ENCODE data around the gene EIF6.

DNA sequence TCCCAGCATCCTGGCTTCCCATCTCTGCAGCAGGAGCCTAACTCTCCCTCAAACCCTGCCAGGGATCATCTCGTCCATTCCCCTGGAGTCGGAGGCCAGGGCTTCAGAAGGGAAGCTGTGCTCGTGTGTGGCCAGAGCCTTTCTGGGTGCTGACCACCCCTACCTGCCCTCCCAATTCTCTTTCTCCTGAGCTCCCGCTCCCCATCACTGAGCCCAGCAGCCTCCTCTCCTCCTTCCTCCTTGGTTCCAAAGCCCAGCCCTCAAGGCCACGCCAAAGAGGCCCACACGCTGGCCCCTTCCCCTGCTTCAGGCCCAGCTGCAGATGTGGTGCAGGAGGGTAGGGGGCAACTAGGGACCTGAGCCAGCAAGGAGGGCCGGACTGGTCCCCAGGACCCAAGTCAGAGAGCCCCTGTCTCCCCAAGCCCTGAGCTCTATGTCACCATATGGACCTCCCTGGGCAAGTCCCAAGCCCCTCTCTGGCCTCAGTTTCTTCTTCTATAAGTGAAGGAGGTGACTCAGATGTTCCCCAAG is 6.4 kb upstream of the EIF6 start:
- TF ChIP-seq, protein P1, sequence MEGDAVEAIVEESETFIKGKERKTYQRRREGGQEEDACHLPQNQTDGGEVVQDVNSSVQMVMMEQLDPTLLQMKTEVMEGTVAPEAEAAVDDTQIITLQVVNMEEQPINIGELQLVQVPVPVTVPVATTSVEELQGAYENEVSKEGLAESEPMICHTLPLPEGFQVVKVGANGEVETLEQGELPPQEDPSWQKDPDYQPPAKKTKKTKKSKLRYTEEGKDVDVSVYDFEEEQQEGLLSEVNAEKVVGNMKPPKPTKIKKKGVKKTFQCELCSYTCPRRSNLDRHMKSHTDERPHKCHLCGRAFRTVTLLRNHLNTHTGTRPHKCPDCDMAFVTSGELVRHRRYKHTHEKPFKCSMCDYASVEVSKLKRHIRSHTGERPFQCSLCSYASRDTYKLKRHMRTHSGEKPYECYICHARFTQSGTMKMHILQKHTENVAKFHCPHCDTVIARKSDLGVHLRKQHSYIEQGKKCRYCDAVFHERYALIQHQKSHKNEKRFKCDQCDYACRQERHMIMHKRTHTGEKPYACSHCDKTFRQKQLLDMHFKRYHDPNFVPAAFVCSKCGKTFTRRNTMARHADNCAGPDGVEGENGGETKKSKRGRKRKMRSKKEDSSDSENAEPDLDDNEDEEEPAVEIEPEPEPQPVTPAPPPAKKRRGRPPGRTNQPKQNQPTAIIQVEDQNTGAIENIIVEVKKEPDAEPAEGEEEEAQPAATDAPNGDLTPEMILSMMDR (IDR thresholded peaks at IDR 0.05): no peak
- TF ChIP-seq POLR2AphosphoS5 (IDR thresholded peaks at IDR 0.05) (no peak), POLR2A (IDR thresholded peaks at IDR 0.05) (no peak), EP300 (IDR thresholded peaks at IDR 0.05) (no peak)
